ENCODE results near the gene GNS.
"Not testable (repeated sequence)": the region's sequence is repeated elsewhere in the genome, so short reads cannot be mapped to it uniquely, and the experiment has no call there.

GNS gene

DNA sequence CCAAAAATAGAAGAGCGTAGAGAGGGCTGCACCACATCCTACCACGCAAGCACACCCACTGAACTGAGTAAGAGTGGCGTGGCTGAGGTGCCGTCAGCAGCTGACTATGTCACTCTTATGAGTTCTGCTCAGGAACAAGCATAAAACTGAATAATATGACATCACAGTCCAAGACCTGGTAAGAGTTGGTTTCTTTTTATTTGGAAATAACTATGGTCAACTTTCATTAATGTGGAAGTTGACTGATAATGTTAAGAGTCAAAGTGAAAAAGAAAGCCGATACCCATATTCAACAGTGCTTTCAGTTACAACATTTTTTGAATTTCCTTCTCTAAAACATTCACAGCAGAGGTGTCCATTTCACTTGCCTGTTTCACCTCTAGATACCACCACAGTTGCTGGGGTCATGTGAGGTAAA is 44.6 kb downstream of the GNS start:
- in situ Hi-C loops (cut with HindIII; ENCODE audit: low pct_ligation_motif_present, low pct_unique_long_range_greater_than_20kb, low sequenced_read_pairs): no loop called here
- DNase-seq: no peak

GRCh38 chr12:64713376-64713775 is 45.8 kb downstream of the GNS start:
- in situ Hi-C loops (cut with HindIII; ENCODE audit: low pct_ligation_motif_present, low pct_unique_long_range_greater_than_20kb, low sequenced_read_pairs): no loop called here
- no peak for DNase-seq

DNA sequence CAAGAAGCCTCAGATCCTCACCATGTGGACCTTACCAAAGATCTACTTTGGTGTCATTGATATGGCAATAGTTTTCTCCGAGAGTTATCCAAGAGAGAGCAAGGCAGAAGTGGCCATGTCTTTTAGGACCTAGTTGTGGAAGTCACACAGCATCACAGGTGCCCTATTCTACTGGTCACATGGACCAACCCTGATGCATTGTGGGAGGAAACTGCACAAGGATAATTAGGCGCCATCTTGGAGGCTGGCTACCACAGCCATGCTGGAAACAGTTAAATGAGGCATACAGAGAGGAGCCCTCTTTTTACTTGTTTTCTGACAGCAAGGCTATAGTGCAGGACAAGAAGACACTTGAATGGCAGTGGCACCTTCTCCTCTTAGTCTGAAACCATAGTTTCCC is 49.8 kb downstream of the GNS start:
- DNase-seq: no peak
- in situ Hi-C loops (cut with HindIII; ENCODE audit: low pct_ligation_motif_present, low pct_unique_long_range_greater_than_20kb, low sequenced_read_pairs): no loop called here

- in situ Hi-C loops (cut with HindIII; ENCODE audit: low pct_ligation_motif_present, low pct_unique_long_range_greater_than_20kb, low sequenced_read_pairs): no loop called here
- DNase-seq: no peak
Observed at GRCh38 chr12:64707926-64708325, 51.3 kb downstream of the GNS start.

GRCh38 chr12:64707362-64707761 is 51.8 kb downstream of the GNS start:
- in situ Hi-C loops (cut with HindIII; ENCODE audit: low pct_ligation_motif_present, low pct_unique_long_range_greater_than_20kb, low sequenced_read_pairs): no loop called here
- DNase-seq: no peak

DNA sequence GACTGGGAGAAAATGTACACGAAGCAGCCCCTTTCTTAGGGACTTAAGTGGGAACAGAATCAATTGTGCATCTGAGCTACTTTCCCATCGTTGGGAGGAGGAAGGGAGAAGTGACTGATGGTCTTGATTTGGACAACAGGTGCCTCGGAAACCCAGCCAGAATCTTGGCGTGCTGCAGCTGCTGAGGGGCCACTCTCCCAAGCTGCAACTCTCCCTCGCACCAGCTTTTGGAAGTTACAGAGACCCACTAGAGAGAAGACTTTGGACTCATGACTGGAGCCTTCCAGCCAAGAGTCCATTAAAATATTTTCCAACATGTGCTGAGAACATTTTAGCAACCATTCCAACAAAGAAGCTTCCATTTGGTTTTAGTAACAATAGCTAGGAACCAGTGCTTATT is 52.3 kb downstream of the GNS start:
- in situ Hi-C loops (cut with HindIII; ENCODE audit: low pct_ligation_motif_present, low pct_unique_long_range_greater_than_20kb, low sequenced_read_pairs): no loop called here
- no peak for DNase-seq

DNA sequence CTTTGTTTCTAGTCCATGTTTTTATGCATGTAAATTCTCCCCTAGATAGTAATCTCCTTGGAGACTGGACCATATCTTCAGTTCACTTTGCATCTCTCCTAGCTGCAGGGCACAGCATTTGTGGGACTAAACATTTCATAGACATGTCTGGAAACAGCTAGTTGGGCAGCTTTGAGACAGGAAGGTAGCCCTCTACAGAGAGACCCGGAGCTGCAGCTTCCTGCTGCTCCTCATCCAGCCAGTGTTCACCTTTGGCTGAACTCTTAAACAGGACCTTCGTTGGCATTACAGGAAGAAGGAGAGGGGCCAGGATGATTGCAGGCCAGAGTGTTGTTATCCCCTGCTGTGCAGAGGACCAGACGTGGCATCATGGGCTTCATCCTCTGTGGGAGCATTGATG is 52.9 kb downstream of the GNS start:
- in situ Hi-C loops (cut with HindIII; ENCODE audit: low pct_ligation_motif_present, low pct_unique_long_range_greater_than_20kb, low sequenced_read_pairs): no loop called here
- DNase-seq: no peak

DNA sequence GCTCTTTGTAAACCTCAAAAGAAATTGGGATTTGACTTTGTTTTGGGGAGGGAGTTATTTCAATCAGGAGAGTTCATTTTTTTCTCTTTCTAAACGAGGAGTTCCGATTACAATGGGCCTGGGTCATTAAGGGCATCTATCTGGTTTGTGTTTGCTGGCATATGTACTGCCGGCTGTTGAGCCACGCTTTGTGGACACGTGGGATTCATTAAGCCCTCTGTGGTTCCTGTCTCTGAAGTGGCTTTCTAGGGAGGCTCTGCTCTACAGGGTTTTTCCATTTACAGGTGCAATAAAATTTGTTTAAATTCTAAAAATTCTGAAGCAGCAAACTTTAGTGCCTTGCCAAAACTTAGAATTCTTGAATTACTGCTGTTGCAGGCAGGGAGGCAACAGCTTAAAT is 57.9 kb downstream of the GNS start:
- in situ Hi-C loops (cut with HindIII; ENCODE audit: low pct_ligation_motif_present, low pct_unique_long_range_greater_than_20kb, low sequenced_read_pairs): no loop called here
- DNase-seq: no peak

DNA sequence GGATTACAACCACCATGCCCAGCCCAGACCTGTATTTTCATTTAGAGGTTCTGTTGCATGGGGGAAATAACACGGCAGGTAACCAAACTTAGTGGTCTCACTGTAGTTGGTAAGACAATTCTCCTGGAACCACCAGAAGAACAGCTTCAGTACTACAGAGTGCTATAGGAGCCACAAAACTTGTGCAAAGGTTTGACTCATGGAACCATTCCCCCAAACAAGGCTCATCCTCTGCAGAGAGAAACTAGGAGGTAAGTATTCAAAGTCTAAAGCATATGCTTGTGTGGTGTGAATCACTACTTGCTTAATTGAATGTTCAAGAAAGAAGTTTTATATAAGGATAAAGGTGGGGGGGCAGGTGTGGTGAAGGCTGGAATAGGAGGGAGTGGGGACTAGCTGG is 58.7 kb downstream of the GNS start:
- in situ Hi-C loops (cut with HindIII; ENCODE audit: low pct_ligation_motif_present, low pct_unique_long_range_greater_than_20kb, low sequenced_read_pairs): no loop called here

GRCh38 chr12:64699504-64700115 is 59.6 kb downstream of the GNS start:
- in situ Hi-C loops (cut with HindIII; ENCODE audit: low pct_ligation_motif_present, low pct_unique_long_range_greater_than_20kb, low sequenced_read_pairs): no loop called here

More for the DNA sequence above, 58.7 kb downstream of the GNS start:
- no peak for DNase-seq

DNA sequence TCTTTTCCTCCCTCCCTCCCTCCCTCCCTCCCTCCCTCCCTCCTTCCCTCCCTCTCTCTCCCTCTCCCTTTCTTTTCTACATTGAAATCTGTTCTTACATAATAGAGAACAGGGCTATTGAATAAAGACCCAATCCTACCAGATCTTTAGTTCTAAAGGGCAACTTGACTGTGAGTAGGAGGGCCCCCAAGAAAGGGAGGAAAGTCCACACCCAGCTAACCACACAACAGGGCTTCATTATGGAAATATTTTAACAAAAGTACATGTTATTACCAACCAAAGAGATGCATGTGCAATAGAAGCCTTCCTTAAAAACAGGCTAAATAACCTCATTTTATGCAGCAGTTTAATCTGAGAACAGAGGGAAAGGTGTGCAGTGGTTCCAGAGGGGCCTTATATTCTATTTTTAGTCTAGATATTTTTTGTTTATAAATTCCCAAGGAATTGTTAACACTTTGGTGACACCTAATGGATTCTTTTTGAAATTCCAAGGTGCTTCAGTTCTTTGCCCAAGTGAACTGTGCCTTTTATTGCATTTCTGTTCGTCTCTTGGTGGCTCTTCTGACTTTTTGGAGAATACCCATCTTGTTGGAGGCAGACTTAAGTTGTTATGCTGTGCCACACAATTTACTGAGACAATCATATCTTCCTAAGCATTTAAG is 63.0 kb downstream of the GNS start:
- in situ Hi-C loops (cut with HindIII; ENCODE audit: low pct_ligation_motif_present, low pct_unique_long_range_greater_than_20kb, low sequenced_read_pairs): no loop called here
- peak; percentile 67 for DNase-seq

More at GRCh38 chr12:64699504-64700115, 59.6 kb downstream of the GNS start:
- DNase-seq: no peak

DNA sequence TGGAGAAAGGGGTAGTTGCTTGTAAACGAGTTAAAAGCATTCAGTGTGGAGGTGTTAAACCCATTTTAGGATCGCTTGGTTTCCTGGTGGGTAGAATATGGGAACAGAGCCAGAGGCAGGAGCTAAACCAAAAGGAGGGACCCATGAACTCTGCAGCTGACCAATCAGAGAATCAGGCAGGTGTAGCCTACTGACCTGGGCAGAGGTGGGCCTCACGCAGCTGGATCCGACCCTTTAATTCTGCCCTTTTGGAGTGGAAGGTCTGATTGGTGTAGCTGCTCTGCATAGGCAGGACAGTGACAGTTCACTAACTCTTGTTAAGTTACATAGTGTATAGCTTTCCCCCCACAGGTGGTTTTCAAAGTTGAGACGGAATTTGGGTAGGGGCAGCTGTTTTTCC is 63.7 kb downstream of the GNS start:
- DNase-seq: no peak
- in situ Hi-C loops (cut with HindIII; ENCODE audit: low pct_ligation_motif_present, low pct_unique_long_range_greater_than_20kb, low sequenced_read_pairs): no loop called here

- no peak for DNase-seq
- in situ Hi-C loops (cut with HindIII; ENCODE audit: low pct_ligation_motif_present, low pct_unique_long_range_greater_than_20kb, low sequenced_read_pairs): no loop called here
Observed at GRCh38 chr12:64694130-64695040, 64.8 kb downstream of the GNS start.

DNA sequence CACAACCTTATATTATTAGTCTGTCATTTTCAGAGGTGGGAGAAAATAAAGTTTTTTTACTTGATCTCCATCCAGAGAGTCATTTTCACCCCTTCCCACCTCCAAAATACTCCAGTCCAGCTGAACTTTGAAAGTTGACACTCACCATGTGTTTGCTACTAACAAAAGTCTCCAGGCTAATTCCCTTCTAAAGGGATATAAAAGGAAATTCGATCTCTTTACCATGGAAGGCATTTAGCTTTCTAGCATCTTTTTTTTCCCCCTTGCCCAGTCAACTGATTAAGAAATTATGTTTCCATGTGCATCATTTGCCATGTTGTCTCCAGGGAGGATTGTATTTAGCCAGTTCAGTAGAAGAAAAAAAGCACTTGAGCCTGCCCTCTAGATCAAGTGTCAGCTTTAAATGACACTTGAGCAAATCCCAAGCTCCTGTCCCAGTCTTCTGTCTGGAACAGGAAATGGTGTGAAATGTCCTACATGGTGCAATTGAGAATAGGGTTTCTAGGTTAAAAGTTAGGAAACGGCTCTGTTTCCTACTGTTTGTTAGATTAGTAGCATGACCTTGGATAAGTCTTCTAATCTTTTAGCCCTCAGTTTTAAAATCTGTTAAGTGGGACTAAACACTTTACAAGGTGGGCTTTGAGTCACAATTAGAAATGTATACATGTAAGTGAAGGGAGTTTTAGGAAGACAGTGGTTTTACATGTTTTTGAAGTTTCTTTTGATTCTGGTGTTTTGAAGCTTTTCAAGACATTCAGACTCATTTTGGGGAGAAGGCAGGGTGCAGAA is 67.2 kb downstream of the GNS start:
- no peak for DNase-seq
- in situ Hi-C loops (cut with HindIII; ENCODE audit: low pct_ligation_motif_present, low pct_unique_long_range_greater_than_20kb, low sequenced_read_pairs): no loop called here

- no peak for DNase-seq
- in situ Hi-C loops (cut with HindIII; ENCODE audit: low pct_ligation_motif_present, low pct_unique_long_range_greater_than_20kb, low sequenced_read_pairs): no loop called here
Observed at GRCh38 chr12:64691227-64691794, 67.9 kb downstream of the GNS start.

DNA sequence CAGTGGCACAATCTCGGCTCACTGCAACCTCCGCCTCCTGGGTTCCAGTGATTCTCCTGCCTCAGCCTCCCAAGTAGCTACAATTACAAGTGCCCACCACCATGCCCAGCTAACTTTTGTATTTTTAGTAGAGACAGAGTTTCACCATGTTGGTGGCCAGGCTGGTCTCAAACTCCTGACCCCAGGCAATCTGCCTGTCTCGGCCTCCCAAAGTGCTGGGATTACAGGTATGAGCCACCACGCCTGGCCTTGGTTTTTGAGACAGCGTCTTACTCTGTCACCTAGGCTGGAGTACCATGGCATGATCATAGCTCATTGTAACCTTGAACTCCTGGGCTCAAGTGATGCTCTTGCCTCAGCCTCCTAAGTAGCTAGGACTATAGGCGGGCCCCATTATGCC is 69.0 kb downstream of the GNS start:
- in situ Hi-C loops (cut with HindIII; ENCODE audit: low pct_ligation_motif_present, low pct_unique_long_range_greater_than_20kb, low sequenced_read_pairs); DNase-seq: not testable (repeated sequence)

GRCh38 chr12:64688715-64689114 is 70.5 kb downstream of the GNS start:
- in situ Hi-C loops (cut with HindIII; ENCODE audit: low pct_ligation_motif_present, low pct_unique_long_range_greater_than_20kb, low sequenced_read_pairs): no loop called here
- no peak for DNase-seq

DNA sequence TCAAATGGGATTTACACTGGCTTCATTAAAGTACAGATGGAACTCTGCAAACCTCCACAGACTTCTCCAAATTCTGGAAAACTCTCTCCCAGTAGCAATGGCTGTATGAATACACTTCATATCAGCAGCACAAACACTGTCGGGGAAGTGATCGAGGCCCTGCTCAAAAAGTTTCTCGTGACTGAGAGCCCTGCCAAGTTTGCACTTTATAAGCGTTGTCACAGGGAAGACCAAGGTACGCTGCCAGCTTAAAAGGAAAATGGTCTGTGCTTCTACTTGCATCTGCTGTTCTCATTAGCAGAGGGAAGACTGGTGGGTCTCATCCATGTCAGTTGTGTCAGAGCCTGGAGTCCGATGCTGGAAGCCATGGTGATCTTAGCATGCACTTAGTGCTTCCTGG is 71.0 kb downstream of the GNS start:
- in situ Hi-C loops (cut with HindIII; ENCODE audit: low pct_ligation_motif_present, low pct_unique_long_range_greater_than_20kb, low sequenced_read_pairs): no loop called here
- DNase-seq: no peak
